GM12891 (cell line): ENCODE data around the gene UBE2E2.

Source experiments
- DNase-seq: peaks from one replicate; pipeline ENCODE4 v3.0.0; 2011; ENCODE audit warnings: low spot score; ENCODE audit not compliant: insufficient read length
- FAIRE-seq: peaks from 2 replicates; lab custom pipeline; 2011; peaks lifted over from hg19 to GRCh38; lab: Jason Lieb, UNC
- PAX5 ChIP-seq: IDR thresholded peaks from 2 replicates; pipeline ENCODE4 v1.6.1; 2011; ENCODE audit warnings: low read length, moderate library complexity, mild to moderate bottlenecking; ENCODE audit not compliant: insufficient read depth, severe bottlenecking
- POLR2A ChIP-seq: IDR thresholded peaks from 2 replicates; pipeline ENCODE4 v1.6.1; 2011; ENCODE audit warnings: low read depth, low read length, control low read depth
- POLR2AphosphoS5 ChIP-seq: IDR thresholded peaks from 2 replicates; pipeline ENCODE4 v1.6.1; 2011; ENCODE audit warnings: low read depth, low read length, control low read depth
- POU2F2 ChIP-seq: IDR thresholded peaks from 2 replicates; pipeline ENCODE4 v1.6.1; 2011; ENCODE audit warnings: low read depth, mild to moderate bottlenecking, control low read depth, low read length, moderate library complexity
- SPI1 ChIP-seq: IDR thresholded peaks from 2 replicates; pipeline ENCODE4 v1.6.1; 2011; ENCODE audit warnings: low read depth, low read length, control low read depth
- TAF1 ChIP-seq: IDR thresholded peaks from 2 replicates; pipeline ENCODE4 v1.6.1; 2011; ENCODE audit warnings: low read depth, low read length, control low read depth

UBE2E2 gene

GRCh38 chr3:23292432-23292831 lies 89.3 kb downstream of the UBE2E2 start:
- DNase-seq (no peak), FAIRE-seq (no peak)
- no peak for TF ChIP-seq POLR2A
- TF ChIP-seq PAX5 = no peak
- no peak for TF ChIP-seq POU2F2
- TF ChIP-seq SPI1 = no peak
- TF ChIP-seq POLR2AphosphoS5 = no peak
- TF ChIP-seq TAF1 = no peak

DNA sequence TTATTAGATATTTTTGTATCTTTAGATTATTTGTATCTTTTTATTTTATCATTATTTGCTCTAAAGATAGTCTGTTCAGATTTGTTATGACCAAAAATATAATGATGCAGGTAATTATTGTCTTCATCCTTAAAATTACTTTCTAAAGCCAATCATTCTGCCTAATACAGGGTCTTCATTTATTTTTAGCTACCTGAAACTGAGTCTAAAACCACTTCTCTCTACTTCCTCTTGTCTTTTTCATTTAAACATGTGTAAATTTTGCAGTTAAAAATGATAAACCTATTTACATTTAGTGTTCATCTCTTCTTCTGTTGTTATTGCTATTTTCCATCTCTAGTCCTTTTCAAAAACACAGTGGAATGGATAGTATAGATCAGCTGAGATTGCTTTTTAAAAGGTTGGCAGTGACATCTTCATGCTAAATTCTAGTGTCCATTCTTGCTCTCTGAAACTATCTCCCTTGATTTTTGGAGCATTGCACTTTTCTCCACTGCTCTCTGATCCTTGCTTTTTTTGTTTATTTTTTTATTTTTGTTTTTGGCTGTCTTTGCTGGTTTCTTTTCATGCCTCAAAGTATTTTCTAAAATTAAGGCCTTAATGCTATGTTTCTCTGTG lies 91.8 kb downstream of the UBE2E2 start:
- FAIRE-seq (peak; percentile 16), DNase-seq (peak; percentile 2)
- TF ChIP-seq PAX5 (no peak), TAF1 (no peak)

GRCh38 chr3:23301819-23302218 lies 98.7 kb downstream of the UBE2E2 start:
- DNase-seq = no peak
- TF ChIP-seq POU2F2 = no peak
- TF ChIP-seq TAF1 = no peak
- TF ChIP-seq PAX5 = no peak
- no peak for FAIRE-seq

DNA sequence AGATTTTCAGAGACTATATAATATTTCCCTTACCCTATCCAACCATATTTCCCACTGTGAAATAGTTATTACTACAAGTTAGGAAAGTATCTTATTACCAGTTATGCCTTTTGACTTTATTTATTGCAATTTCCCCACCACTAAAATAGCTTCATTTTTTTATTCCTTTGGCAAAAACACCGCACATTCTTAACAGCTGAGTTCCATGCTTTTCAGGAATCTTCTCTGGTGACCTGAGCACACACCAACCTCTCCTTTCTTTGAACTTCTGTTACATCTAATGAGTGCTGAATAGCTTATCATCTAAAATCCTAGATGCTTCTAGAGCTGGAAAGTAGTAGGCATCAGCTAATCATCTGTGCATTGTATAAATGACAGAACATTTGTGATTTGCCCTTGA lies 99.1 kb downstream of the UBE2E2 start:
- FAIRE-seq = no peak
- TF ChIP-seq POLR2A = no peak

GRCh38 chr3:23303601-23304217 lies 100.6 kb downstream of the UBE2E2 start:
- TF ChIP-seq TAF1 = no peak
- no peak for TF ChIP-seq POU2F2
- TF ChIP-seq PAX5 = no peak
- TF ChIP-seq POLR2AphosphoS5 = no peak
- TF ChIP-seq SPI1 = no peak
- no peak for TF ChIP-seq POLR2A
- DNase-seq = no peak
- no peak for FAIRE-seq

More for the DNA sequence above, 99.1 kb downstream of the UBE2E2 start:
- DNase-seq = no peak

DNA sequence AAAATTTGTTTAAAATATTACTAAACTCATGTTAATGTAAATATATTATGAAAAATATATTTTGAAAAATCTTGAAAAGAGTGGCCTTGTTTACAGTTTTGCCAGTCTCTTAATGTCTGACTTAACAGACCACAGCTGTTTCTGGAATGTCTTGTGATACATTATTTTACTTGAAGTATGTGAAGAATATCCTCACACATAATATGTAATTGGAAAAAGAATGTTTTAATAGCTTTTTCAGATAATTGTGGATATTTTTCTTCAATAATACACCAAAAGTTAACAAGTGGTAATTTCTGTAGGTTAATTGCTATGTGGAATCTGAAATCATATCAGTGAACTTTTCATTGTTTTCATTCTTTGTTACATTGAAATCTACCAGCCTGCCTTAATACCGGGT lies 101.3 kb downstream of the UBE2E2 start:
- DNase-seq (no peak), FAIRE-seq (no peak)
- TF ChIP-seq POLR2AphosphoS5 (no peak), POU2F2 (no peak), POLR2A (no peak), TAF1 (no peak), PAX5 (no peak), SPI1 (no peak)

DNA sequence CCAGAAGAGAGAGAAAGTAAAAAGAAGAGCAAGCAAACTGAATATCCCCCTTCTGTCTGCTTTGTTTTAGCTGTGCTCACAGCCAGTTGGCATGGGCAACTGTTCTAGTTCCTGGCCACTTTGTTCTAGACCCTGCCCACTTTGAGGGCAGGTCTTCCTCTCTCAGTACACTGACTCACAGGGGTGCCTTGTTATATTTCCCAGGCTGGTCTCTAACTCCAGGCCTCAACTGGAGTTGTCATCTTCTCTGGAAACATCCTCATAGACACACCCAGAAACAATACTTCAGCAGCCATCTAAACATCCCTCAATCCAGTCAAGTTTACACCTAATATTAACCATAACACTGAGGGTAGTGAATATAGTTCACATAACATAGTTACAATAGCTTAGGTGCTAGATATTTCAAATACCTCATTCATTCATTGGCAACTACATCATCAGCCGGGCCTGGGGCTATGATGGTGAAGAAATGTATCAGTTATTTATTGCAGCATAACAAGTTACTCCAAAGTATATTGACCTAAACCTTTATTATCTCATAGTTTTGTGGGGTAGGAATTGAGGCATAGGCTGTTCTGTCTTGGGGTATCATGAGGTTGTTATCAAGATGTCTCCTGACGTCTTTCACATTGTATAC lies 106.0 kb downstream of the UBE2E2 start:
- FAIRE-seq = no peak
- DNase-seq = no peak
- TF ChIP-seq TAF1 (no peak), PAX5 (no peak), SPI1 (no peak), POU2F2 (no peak), POLR2A (no peak), POLR2AphosphoS5 (no peak)

DNA sequence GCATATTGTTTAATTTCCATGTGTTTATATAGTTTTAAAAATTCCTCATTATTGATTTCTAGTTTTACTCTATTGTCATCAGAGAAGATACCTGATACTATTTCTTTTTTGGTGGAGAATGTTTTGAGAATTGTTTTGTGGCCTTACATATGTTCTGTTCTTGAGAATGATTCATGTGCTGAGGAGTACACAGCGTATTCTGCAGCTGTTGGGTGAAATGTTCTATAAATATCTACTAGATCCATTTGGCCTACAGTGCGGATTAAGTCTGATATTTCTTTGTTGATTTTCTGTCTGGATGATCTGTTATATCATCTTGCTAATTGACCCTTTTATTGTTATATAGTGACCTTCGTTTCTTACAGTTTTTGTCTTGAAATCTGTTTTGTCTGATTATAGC lies 109.7 kb downstream of the UBE2E2 start:
- TF ChIP-seq POLR2A (no peak), TAF1 (no peak), SPI1 (no peak), POU2F2 (no peak), PAX5 (no peak), POLR2AphosphoS5 (no peak)
- DNase-seq = no peak
- FAIRE-seq = no peak

GRCh38 chr3:23314981-23315762 lies 112.0 kb downstream of the UBE2E2 start:
- DNase-seq (no peak), FAIRE-seq (no peak)
- TF ChIP-seq TAF1 = no peak
- TF ChIP-seq PAX5 = no peak
- no peak for TF ChIP-seq POLR2AphosphoS5
- no peak for TF ChIP-seq POLR2A
- TF ChIP-seq POU2F2 = no peak
- TF ChIP-seq SPI1 = no peak

GRCh38 chr3:23316924-23317323 lies 113.8 kb downstream of the UBE2E2 start:
- DNase-seq (no peak), FAIRE-seq (no peak)
- no peak for TF ChIP-seq SPI1
- no peak for TF ChIP-seq POLR2A
- no peak for TF ChIP-seq TAF1
- no peak for TF ChIP-seq POLR2AphosphoS5
- no peak for TF ChIP-seq POU2F2
- TF ChIP-seq PAX5 = no peak
